ENCODE measurements around the gene LAPTM4A. TPM values are rescaled to one million over a fixed set of nuclear protein-coding genes. Genes with fewer than 3 reads are reported as not detected.

LAPTM4A gene
- total RNA-seq, 1 donor from 2014 or later, result 241 TPM

DNA sequence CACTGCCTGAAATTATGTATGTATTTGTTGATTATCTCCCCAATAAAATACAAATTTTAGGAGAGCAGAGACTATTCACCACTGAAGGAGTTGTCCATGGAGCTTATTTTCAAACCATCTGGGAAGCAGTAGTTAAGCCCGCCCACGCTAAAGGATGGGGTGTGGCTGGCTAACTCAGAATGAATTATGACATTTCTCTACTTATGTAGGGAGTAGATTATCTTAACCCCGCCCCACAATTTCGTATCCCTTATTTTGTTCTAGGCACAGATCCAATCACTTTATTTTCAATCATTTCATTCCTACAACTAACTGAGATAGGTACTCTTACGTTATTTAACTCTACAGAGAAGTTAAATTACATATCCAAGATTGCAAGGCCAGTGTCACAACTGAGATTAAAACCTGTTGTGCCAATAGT, 1.4 kb upstream of the LAPTM4A start:
- Mint-ChIP-seq H3K27ac (no peak overlapping the region), H3K36me3 (ENCODE audit: insufficient read depth) (no peaks in the 10 kb centered on the region), H3K4me1 (ENCODE audit: low read depth) (peaks cover 30% of the 10 kb centered on the region), H3K9me3 (ENCODE audit: low read depth) (peaks cover 2% of the 10 kb centered on the region), H3K27me3 (no peaks in the 10 kb centered on the region), H3K4me3 (ENCODE audit: low read depth) (no peak overlapping the region)
- TF ChIP-seq, protein P1, sequence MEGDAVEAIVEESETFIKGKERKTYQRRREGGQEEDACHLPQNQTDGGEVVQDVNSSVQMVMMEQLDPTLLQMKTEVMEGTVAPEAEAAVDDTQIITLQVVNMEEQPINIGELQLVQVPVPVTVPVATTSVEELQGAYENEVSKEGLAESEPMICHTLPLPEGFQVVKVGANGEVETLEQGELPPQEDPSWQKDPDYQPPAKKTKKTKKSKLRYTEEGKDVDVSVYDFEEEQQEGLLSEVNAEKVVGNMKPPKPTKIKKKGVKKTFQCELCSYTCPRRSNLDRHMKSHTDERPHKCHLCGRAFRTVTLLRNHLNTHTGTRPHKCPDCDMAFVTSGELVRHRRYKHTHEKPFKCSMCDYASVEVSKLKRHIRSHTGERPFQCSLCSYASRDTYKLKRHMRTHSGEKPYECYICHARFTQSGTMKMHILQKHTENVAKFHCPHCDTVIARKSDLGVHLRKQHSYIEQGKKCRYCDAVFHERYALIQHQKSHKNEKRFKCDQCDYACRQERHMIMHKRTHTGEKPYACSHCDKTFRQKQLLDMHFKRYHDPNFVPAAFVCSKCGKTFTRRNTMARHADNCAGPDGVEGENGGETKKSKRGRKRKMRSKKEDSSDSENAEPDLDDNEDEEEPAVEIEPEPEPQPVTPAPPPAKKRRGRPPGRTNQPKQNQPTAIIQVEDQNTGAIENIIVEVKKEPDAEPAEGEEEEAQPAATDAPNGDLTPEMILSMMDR (IDR thresholded peaks at IDR 0.05; ENCODE audit: unreplicated experiment), result no peak
- no peak for DNase-seq (ENCODE audit: low spot score, unreplicated experiment)

DNA sequence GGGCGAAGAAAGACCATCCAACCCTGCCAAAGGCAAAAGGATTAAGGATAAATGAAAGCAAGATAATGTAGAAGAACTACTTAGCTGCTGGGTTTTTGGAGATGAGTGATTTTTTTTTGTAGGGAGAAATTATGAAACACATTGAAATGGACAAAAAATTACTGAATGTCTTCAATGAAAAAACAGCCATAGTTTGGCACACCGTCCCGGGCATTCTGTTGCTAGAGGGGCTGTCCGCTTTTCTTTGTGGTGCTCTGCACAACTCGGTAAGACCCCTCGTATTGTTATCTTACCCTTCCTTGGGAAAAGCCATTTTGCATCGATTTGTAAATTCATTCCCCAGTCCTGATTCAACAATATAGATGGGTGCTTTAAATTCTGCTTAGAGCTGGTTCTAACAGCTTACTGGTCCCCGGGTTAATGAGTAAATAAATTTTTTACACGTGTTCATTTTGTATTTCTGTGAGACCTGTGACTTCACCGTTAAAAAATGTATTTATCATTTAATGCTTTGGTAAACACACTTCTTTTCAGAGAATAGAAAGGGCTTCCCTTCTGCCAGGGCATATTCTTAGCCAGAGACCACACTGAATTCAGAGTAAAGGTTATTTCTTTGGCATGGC, 912 bp upstream of the LAPTM4A start:
- Mint-ChIP-seq H3K27me3 (no peaks in the 10 kb centered on the region), H3K9me3 (ENCODE audit: low read depth) (peaks cover 2% of the 10 kb centered on the region), H3K4me1 (ENCODE audit: low read depth) (peaks cover 33% of the 10 kb centered on the region), H3K36me3 (ENCODE audit: insufficient read depth) (peaks cover 2% of the 10 kb centered on the region), H3K4me3 (ENCODE audit: low read depth) (no peak overlapping the region), H3K27ac (no peak overlapping the region)
- TF ChIP-seq, protein P1 (IDR thresholded peaks at IDR 0.05; ENCODE audit: unreplicated experiment), result no peak
- DNase-seq (ENCODE audit: low spot score, unreplicated experiment), result no peak

DNA sequence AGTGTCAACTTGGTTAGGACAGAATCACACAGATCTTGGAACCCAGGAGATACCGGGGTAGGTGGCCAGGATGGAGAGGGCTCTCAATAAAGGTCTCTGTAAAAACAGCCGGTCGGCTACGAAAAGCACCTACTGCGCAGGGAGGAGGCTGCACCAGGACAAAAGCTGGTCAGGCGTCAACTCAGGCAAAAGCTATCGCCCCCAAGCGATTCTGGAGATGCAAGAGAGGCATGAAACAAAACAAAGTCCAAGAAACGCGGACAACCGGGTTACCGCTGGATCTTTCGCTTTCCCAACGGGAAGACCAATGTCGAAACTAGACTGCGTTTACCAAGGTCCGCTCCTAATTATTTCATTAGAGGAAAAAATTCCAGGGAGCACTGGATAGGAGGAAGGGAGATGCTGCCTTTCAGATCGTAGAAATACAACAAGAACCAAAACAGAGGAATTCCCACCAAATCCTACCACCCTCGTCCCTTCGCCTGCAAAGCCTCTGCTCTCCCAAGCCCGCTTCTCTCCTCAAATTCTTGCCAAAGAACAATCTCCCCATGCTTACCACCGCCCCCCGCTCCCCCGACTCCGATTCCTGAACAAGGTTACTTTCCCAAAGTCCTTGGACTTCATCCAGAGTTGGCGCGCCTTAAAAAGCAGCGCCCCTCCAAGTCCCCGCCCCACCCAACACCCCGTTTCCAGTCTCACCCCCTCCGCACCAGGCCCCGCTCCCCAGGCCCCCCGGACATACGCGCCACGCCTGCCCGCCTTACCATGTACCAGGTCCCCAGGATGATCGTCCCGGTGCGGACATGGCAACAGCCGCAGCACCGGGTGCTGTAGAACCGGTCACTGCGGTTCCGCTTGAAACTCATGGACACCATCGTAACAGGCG, 539 bp downstream of the LAPTM4A start:
- H3K4me3 Mint-ChIP-seq (ENCODE audit: low read depth), result no peak overlapping the region
- H3K9me3 Mint-ChIP-seq (ENCODE audit: low read depth), result peaks cover 2% of the 10 kb centered on the region
- DNase-seq (ENCODE audit: low spot score, unreplicated experiment), result peak; percentile 24
- TF ChIP-seq, protein P1 (IDR thresholded peaks at IDR 0.05; ENCODE audit: unreplicated experiment), result peak; percentile 16
- no peak overlapping the region for H3K27ac Mint-ChIP-seq
- peaks cover 36% of the 10 kb centered on the region for H3K4me1 Mint-ChIP-seq (ENCODE audit: low read depth)
- H3K27me3 Mint-ChIP-seq, result no peaks in the 10 kb centered on the region
- H3K36me3 Mint-ChIP-seq (ENCODE audit: insufficient read depth), result peaks cover 4% of the 10 kb centered on the region

DNA sequence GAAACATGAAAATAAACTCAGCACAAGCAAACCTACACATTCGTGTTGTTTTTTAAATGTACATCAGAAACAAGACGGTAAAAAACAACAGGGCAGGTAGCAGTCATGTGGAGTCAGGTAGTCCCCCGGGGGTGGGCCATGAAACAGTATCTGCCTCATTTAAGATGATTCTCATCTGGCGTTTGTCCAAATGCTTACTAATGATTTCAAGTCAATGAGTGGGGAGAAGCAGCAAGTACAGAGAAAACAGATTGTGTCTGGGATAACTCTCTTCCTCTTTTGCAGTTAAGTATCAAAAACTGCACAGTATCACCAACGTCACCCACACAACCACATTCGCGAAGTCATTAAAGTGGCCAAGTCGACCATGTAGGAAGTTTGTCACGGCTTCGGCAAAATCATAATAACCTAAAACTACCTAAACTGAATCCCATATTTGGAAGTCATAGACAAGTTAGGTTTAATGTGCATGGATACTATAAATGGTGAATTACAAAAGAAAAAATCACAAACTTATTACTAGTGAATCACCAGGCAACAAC, 1.3 kb downstream of the LAPTM4A start:
- no peak for DNase-seq (ENCODE audit: low spot score, unreplicated experiment)
- H3K9me3 Mint-ChIP-seq (ENCODE audit: low read depth), result no peaks in the 10 kb centered on the region
- H3K27me3 Mint-ChIP-seq, result no peaks in the 10 kb centered on the region
- no peak overlapping the region for H3K27ac Mint-ChIP-seq
- no peak overlapping the region for H3K4me3 Mint-ChIP-seq (ENCODE audit: low read depth)
- TF ChIP-seq, protein P1 (IDR thresholded peaks at IDR 0.05; ENCODE audit: unreplicated experiment), result no peak
- peaks cover 4% of the 10 kb centered on the region for H3K36me3 Mint-ChIP-seq (ENCODE audit: insufficient read depth)
- H3K4me1 Mint-ChIP-seq (ENCODE audit: low read depth), result peaks cover 39% of the 10 kb centered on the region

DNA sequence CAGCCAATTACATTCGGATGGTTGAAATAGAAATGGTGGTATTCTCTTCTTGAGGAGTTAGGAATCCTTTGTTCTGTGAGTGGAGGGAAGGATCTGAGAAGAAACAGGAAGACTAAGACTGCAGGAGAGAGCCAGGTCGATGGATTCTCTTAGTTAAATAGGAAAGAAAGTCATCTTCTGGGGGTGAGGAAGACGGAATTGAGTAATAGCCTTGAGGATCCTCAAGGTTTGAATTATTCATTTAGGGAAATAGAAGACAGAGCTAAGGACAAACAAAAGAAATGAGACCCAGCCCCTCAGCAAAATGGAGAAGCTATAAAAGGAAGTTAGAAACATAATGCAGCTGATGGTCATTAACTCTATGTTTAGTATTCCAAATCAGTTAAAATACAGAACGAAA, 1.8 kb downstream of the LAPTM4A start:
- no peaks in the 10 kb centered on the region for H3K27me3 Mint-ChIP-seq
- peaks cover 4% of the 10 kb centered on the region for H3K36me3 Mint-ChIP-seq (ENCODE audit: insufficient read depth)
- no peak overlapping the region for H3K27ac Mint-ChIP-seq
- H3K9me3 Mint-ChIP-seq (ENCODE audit: low read depth), result no peaks in the 10 kb centered on the region
- DNase-seq (ENCODE audit: low spot score, unreplicated experiment), result no peak
- peaks cover 34% of the 10 kb centered on the region for H3K4me1 Mint-ChIP-seq (ENCODE audit: low read depth)
- TF ChIP-seq, protein P1 (IDR thresholded peaks at IDR 0.05; ENCODE audit: unreplicated experiment), result no peak
- H3K4me3 Mint-ChIP-seq (ENCODE audit: low read depth), result no peak overlapping the region
